GM21529 (cell line): ENCODE data around the gene SCARB1.

Experiments
- ATAC-seq: cut with Tn5 transposase; IDR thresholded peaks from one replicate; pipeline ENCODE4 v1.9.1; 2021; ENCODE audit not compliant: unreplicated experiment

SCARB1 gene

GRCh38 chr12:124844411-124845397 is 19.0 kb downstream of the SCARB1 start:
- no peak for ATAC-seq

- no peak for ATAC-seq
Measured at GRCh38 chr12:124842800-124843510, 20.7 kb downstream of the SCARB1 start.

- no peak for ATAC-seq
Measured at GRCh38 chr12:124842073-124842749, 21.5 kb downstream of the SCARB1 start.

GRCh38 chr12:124841558-124841945 is 22.1 kb downstream of the SCARB1 start:
- ATAC-seq: no peak

- ATAC-seq: no peak
Measured at GRCh38 chr12:124837958-124838803, 25.5 kb downstream of the SCARB1 start.

GRCh38 chr12:124837249-124837897 is 26.3 kb downstream of the SCARB1 start:
- no peak for ATAC-seq

- ATAC-seq: no peak
Measured at GRCh38 chr12:124836759-124837158, 26.9 kb downstream of the SCARB1 start.

GRCh38 chr12:124835656-124836410 is 27.8 kb downstream of the SCARB1 start:
- no peak for ATAC-seq

GRCh38 chr12:124834822-124835221 is 28.8 kb downstream of the SCARB1 start:
- no peak for ATAC-seq

- ATAC-seq: no peak
Measured at GRCh38 chr12:124833693-124834122, 30.0 kb downstream of the SCARB1 start.

- no peak for ATAC-seq
Measured at GRCh38 chr12:124832856-124833255, 30.8 kb downstream of the SCARB1 start.

- ATAC-seq: no peak
Measured at GRCh38 chr12:124831590-124831989, 32.1 kb downstream of the SCARB1 start.

GRCh38 chr12:124830306-124830705 is 33.4 kb downstream of the SCARB1 start:
- no peak for ATAC-seq

- ATAC-seq: no peak
Measured at GRCh38 chr12:124829708-124830304, 33.9 kb downstream of the SCARB1 start.

GRCh38 chr12:124829008-124829707 is 34.5 kb downstream of the SCARB1 start:
- no peak for ATAC-seq

- peak; percentile 22 for ATAC-seq
Measured at GRCh38 chr12:124828264-124829007, 35.2 kb downstream of the SCARB1 start.

GRCh38 chr12:124827588-124828184 is 36.0 kb downstream of the SCARB1 start:
- peak; percentile 57 for ATAC-seq
